ENCODE data around the gene ARHGEF17.
"Not testable (repeated sequence)": the region's sequence is repeated elsewhere in the genome, so short reads cannot be mapped to it uniquely, and the experiment has no call there.

ARHGEF17 gene

GRCh38 chr11:73274191-73274590 lies 33.9 kb upstream of the ARHGEF17 start:
- DNase-seq: not testable (repeated sequence)

DNA sequence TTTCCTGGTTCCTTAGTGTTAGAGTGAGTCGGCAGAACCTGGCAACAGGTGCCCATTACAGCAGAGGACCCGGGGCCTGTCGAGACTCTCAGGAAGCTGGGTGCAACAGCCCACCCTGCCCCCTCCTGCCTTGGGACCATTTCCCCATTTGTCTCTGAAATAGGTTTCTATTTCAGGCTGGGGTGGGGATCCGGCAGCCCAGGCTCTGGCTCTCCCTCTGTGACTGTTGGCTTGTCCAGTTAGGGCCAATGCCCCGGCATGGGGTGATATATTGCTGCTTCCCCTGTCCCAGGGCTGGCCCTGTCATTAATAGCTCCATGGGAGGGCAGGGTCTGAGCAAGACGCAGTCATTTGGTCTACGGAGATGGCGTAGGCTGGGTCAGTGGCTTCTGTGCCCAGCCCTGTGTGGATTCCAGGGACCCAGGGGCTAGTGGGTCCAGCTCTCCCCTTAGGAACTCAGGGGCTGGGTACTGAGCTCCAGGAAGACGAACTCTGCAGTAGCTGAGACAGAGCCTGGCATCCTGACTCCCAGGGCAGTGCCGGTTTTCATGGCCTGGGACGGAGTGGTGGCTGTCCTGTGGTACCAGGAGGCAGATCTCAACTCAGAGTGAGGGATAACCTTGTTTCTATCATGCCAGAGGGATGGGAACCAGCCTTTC lies 33.2 kb upstream of the ARHGEF17 start:
- DNase-seq: no peak

- no peak for DNase-seq
Observed at GRCh38 chr11:73275381-73275750, 32.7 kb upstream of the ARHGEF17 start.

- DNase-seq: no peak
Observed at GRCh38 chr11:73277467-73277866, 30.6 kb upstream of the ARHGEF17 start.

DNA sequence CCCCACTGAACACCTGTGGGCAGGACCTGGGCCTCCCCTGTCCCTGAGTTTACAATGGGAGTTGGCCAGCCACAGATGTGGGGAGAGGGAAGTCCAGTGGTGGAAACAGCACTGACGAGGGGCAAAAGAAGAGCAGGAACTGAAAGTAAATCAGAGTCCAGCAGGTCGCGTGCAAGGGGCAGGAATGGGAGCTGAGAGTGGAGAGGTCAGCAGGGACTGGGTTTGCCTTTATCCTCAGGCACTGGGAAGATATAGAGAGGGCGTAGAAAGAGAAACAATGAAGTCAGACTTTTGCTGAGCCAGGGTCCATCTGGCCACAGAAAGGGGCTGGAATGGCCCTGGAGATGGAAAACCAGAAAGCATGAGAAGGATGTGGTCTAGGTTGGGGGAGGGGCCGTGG lies 27.4 kb upstream of the ARHGEF17 start:
- no peak for DNase-seq

GRCh38 chr11:73281201-73281741 lies 26.8 kb upstream of the ARHGEF17 start:
- no peak for DNase-seq

DNA sequence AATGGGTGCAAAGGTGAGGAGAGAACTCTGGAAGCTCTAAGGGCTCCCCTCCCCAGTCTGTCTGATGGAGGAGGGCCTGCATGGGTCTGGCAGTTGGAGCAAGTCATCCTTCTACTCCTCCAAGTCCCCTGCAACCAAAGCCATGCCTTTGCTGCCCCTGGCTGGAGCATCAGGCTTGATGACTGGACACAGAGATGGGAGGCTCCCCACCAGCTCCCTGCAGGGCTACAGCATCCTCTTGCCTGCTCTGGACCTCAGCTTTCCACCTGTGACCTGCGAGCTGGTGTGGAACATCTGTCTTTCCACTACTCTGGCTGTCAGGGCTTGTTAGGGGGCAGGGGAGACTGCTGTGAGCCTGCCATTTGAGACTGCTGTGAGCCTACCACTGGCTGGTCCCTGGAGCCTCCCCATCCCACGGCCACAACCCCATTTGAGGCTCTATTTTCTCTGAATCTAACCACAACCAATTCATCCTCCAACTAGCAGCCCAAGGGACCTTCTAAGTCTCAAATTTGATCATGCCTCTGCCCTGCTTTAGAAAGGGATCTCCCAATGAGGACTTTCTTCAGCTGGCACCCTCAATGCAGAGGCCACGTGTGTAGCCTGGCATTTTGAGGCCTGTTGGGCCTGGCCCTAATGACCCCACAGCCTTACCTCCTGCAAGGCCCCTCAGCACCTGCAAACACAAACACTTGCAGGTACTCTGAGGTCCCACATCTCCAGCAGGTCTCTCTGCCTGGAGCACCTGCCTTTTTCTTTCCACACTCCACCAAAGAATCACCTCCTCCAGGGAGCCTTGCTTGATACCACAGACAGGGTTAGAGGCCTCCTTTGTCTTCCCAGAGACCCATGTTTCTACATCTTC lies 26.0 kb upstream of the ARHGEF17 start:
- no peak for DNase-seq

- DNase-seq: no peak
Observed at GRCh38 chr11:73283276-73284000, 24.6 kb upstream of the ARHGEF17 start.

GRCh38 chr11:73284106-73284505 lies 24.0 kb upstream of the ARHGEF17 start:
- no peak for DNase-seq

DNA sequence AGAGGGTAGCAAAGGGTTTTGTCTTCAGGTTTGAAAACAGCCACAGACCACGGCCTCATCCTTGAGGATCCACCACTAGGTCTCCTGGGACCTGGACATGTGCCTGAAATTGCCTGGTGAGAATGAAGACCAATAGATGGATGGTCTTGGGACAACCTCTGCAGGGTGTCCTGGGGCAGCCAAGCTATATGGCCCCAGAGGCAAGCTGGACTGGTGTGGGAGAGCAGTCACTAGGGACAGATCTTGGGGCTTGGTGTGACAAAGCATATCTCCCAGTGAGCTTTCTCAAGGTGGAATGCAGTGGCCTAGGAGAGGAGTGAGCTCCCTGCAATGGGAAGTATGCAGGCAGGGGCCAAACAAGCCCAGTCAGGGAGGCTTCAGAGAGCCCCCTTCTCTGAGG lies 22.4 kb upstream of the ARHGEF17 start:
- DNase-seq: no peak

DNA sequence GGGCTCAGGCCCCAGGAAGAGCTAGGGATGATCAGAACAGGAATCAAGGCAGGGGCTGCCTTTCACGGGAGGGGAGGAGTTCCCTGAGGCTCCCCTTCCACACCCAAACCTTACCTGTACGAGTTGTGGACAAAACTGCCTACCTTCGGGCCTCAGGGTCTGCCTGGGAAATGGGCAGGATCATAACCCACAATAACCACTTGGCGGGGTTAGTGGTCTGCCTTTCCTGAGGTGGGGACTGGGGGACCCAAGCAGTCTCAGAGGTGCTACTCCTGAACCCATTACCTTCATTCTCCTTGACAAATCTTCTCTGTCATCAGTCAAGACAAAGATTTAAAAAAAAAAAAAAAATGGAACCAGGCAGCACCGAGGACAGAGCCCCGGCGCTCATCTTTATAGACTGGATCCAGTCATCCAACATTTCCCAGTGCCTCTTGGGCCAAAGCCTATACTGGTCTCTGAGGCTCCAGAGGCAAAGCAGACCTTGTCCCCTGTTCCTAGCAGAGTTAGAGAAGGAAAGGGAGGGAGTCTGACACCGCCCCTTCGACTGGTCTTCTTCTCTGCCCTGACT lies 21.8 kb upstream of the ARHGEF17 start:
- DNase-seq: no peak

GRCh38 chr11:73287400-73288101 lies 20.5 kb upstream of the ARHGEF17 start:
- no peak for DNase-seq

- DNase-seq: no peak
Observed at GRCh38 chr11:73288192-73288872, 19.7 kb upstream of the ARHGEF17 start.

- no peak for DNase-seq
Observed at GRCh38 chr11:73288873-73289707, 19.0 kb upstream of the ARHGEF17 start.

- no peak for DNase-seq
Observed at GRCh38 chr11:73290536-73290935, 17.5 kb upstream of the ARHGEF17 start.

DNA sequence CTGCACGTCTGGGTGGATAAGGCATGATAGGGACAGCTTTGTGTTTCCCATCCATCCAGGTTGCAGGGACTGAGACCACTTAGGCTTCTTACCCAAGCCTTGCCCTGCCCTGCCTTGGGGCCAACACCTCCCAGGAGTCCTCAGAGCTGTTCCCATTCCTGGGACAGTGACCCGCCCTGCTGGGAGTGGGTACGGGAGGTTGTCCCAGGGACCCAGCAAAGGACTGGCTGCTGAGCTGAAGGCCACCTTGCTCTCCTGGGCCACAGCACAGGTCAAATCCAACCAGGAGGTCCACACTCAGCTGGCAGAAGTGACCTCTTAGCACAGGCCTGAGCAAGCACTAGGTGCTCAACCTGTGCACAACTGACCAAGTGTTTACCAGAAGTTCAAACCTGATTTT lies 16.9 kb upstream of the ARHGEF17 start:
- DNase-seq: no peak

DNA sequence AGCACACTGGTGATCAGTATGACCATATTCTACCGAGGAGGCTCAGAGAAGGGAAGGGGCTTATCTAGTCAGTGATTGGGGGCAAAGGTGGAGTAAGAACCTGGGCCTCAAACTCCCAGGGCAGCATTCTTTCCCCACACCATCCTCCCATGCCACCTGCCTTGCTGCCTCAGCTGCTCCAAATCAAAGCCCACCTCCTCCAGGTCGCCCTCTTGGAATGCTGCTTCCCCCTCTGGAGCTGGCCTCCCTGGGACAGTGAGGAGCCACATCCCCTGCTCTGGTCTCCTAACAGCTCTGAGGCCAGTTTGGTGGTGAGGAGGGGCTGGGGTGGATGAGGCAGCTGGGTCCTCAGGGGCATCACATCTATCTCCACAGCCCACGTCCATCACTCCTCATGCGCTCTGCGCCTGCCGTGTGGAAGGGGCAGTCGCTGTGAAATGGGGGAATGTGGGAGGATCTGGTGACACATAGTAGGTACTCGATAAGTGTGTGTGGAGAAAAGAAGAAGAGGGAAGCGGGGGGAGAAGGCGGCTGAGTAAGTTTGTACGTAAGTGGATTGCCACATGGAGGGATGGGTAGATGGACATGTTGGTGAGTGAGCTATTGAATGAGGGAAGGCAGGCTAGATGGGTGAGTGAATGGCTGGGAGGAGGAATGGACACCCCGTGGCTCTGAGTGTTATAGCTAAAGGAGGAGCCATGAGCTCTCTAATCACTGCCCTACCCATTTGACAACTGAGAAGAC lies 16.1 kb upstream of the ARHGEF17 start:
- no peak for DNase-seq

DNA sequence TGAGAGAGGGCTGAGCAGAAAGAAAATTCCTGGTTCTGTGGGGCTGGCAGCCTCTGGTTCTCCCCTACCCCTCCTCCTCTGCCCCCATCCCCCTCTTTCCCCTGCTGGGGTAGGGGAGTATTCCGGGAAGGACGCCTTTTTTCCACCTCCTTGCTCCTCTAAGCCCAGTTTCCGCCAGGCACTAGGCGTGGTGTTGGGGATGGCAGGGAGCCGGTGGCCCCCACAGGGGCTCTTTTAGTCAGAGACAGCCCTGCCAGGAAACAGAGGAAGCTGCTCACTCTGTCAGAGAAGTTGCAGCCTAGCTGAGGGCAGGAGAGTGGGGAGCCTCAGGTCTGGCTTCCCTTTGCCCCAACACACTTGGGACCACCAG lies 15.6 kb upstream of the ARHGEF17 start:
- no peak for DNase-seq

GRCh38 chr11:73293356-73293936 lies 14.6 kb upstream of the ARHGEF17 start:
- DNase-seq: no peak

DNA sequence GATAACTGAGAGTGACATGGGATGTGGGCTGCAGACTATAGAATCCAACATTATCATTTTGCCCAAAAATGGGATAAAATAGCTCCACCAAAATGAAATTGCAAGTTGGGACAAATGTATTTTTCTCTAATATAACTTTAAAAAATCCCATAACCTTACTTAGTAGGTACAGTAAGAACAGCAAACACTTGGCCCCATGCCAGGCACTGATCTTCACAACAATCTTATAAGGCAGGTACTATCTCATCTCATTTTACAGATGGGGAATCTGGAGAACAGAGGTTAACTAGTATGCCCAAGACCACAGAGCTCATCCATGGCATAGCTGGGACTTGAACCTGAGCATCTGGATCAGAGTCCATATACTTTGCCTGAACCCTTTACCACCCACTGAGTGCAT lies 13.5 kb upstream of the ARHGEF17 start:
- DNase-seq: no peak
